CD4-positive, alpha-beta T cell treated with Interleukin-15 for 4 hours (primary cell): Measurements from ENCODE around the gene MEIKIN.

Source experiments
- DNase-seq: peaks from one replicate; pipeline ENCODE4 v3.0.0-alpha.2; 2020; ENCODE audit warnings: low spot score

The MEIKIN gene

GRCh38 chr5:131769961-131770360 lies 175.5 kb downstream of the MEIKIN start:
- no peak for DNase-seq

GRCh38 chr5:131769336-131769735 lies 176.1 kb downstream of the MEIKIN start:
- DNase-seq = no peak

GRCh38 chr5:131767891-131768290 lies 177.6 kb downstream of the MEIKIN start:
- no peak for DNase-seq

GRCh38 chr5:131766689-131767088 lies 178.8 kb downstream of the MEIKIN start:
- DNase-seq = no peak

GRCh38 chr5:131765261-131765660 lies 180.2 kb downstream of the MEIKIN start:
- no peak for DNase-seq

- DNase-seq = no peak
Observed at GRCh38 chr5:131763968-131764367, 181.5 kb downstream of the MEIKIN start.

- no peak for DNase-seq
Observed at GRCh38 chr5:131760793-131761192, 184.7 kb downstream of the MEIKIN start.

- no peak for DNase-seq
Observed at GRCh38 chr5:131759704-131760103, 185.8 kb downstream of the MEIKIN start.

- no peak for DNase-seq
Observed at GRCh38 chr5:131758520-131758900, 187.0 kb downstream of the MEIKIN start.

GRCh38 chr5:131757830-131758519 lies 187.5 kb downstream of the MEIKIN start:
- DNase-seq = no peak
